Natural killer cell (primary cell): ENCODE results near the gene ADAMTS17. TPM values are rescaled to one million over a fixed set of nuclear protein-coding genes. Genes with fewer than 3 reads are reported as not detected.

Experiments used
- ATAC-seq, 3 donors: fragments of 150-1000 bp in 2 of 3; fragments of 200-7000 bp in 1 of 3; cut with Tn5 transposase; 1 replicate in 1 of 3; 2 replicates in 2 of 3; pipeline ENCODE4 v1.10.0; 2021; ENCODE audit warnings: mild to moderate bottlenecking in 2 of 3, moderate library complexity in 2 of 3
- DNase-seq, 2 donors: peaks; one replicate each; pipeline versions ENCODE4 v3.0.0 to v3.0.0-alpha.2; 2013 to 2021; ENCODE audit warnings: mixed read lengths in 1 of 2
- H3K27ac ChIP-seq: one replicate; pipeline ENCODE4 v1.5.1; 2013; ENCODE audit warnings: mild to moderate bottlenecking, low read length
- H3K27me3 ChIP-seq: one replicate; pipeline ENCODE4 v1.6.1; 2013; ENCODE audit warnings: low read length; ENCODE audit not compliant: control insufficient read depth, insufficient read depth
- H3K36me3 ChIP-seq: one replicate; pipeline ENCODE4 v1.6.1; 2013; ENCODE audit warnings: low read length; ENCODE audit not compliant: control insufficient read depth, insufficient read depth
- H3K4me1 ChIP-seq: one replicate; pipeline ENCODE4 v1.6.1; 2013; ENCODE audit warnings: low read length; ENCODE audit not compliant: control insufficient read depth, insufficient read depth
- H3K4me3 ChIP-seq: one replicate; pipeline ENCODE4 v1.5.1; 2013; ENCODE audit warnings: low read length
- H3K9me3 ChIP-seq: one replicate; pipeline ENCODE4 v1.6.1; 2013; ENCODE audit warnings: low read length; ENCODE audit not compliant: control insufficient read depth, insufficient read depth
- H3K27ac Mint-ChIP-seq, 2 donors: one replicate each; pipeline ENCODE4 v1.8.0; 2022; ENCODE audit warnings: mild to moderate bottlenecking in 2 of 2, mixed read lengths in 2 of 2, moderate library complexity in 1 of 2
- H3K27me3 Mint-ChIP-seq, 2 donors: one replicate each; pipeline ENCODE4 v1.8.0; 2022; ENCODE audit warnings: low read depth in 2 of 2, mixed read lengths in 2 of 2
- H3K36me3 Mint-ChIP-seq: one replicate; pipeline ENCODE4 v1.8.0; 2022; ENCODE audit warnings: mixed read lengths
- H3K4me1 Mint-ChIP-seq, 2 donors: one replicate each; pipeline ENCODE4 v1.8.0; 2022; ENCODE audit warnings: mixed read lengths in 2 of 2
- H3K4me3 Mint-ChIP-seq: one replicate; pipeline ENCODE4 v1.8.0; 2022; ENCODE audit warnings: mild to moderate bottlenecking, moderate library complexity, mixed read lengths
- H3K9me3 Mint-ChIP-seq, 2 donors: one replicate each; pipeline ENCODE4 v1.8.0; 2022; ENCODE audit warnings: mixed read lengths in 2 of 2
- CTCF ChIP-seq: fragments of 200-600 bp; IDR thresholded peaks from one replicate; pipeline ENCODE4 v1.8.0; 2022; ENCODE audit warnings: antibody characterized with exemption
- WGBS: methylation state at CpG from one replicate; pipeline ENCODE4 v1.1.7; 2013; ENCODE audit warnings: missing lambda C conversion rate; ENCODE audit not compliant: insufficient coverage; 5-methylcytosine and 5-hydroxymethylcytosine counted together
- intact Hi-C: fragments of 100-400 bp; cut with micrococcal nuclease; formaldehyde crosslinking; loops from one replicate; pipeline ENCODE4 v1.14.2; 2022
- total RNA-seq, 4 donors: library from RNA; stranded (reverse); fragments of 120-200 nt in 1 of 4; gene quantifications; one replicate each; pipeline versions ENCODE4 v1.2.3 to v1.2.4, GENCODE V29; 2013 to 2022

Gene ADAMTS17
- total RNA-seq, 3 donors from 2014 or later (not counting 1 experiment from before 2014, with no cell fraction given): 4.8 to 9.5 (median 5.3) TPM

- Mint-ChIP-seq H3K27ac (peak overlapping the region in 1 of 2 donors; percentile 54), H3K36me3 (no peaks in the 10 kb centered on the region), H3K4me1 (peaks cover 14 to 17% of the 10 kb centered on the region in 2 donors), H3K4me3 (no peak overlapping the region), H3K27me3 (peaks cover 4 to 12% of the 10 kb centered on the region in 2 donors), H3K9me3 (no peaks in the 10 kb centered on the region)
- DNase-seq: peak in 1 of 2 donors; percentile 32
- Histone ChIP-seq H3K27ac (no peak overlapping the region), H3K27me3 (no peaks in the 10 kb centered on the region), H3K4me3 (no peak overlapping the region), H3K4me1 (peaks cover 13% of the 10 kb centered on the region), H3K9me3 (no peaks in the 10 kb centered on the region), H3K36me3 (no peaks in the 10 kb centered on the region)
- ATAC-seq: no peak
- TF ChIP-seq CTCF: no peak
- 48% methylated on average over 15 of the region's 15 CpGs for WGBS
- intact Hi-C loops: no loop called here
These were observed 230.4 kb downstream of the ADAMTS17 start for GRCh38 chr15:100111125-100112060.

- intact Hi-C loops: no loop called here
- H3K27ac Mint-ChIP-seq: no peak overlapping the region
- no peaks in the 10 kb centered on the region for H3K9me3 ChIP-seq
These were observed 232.2 kb downstream of the ADAMTS17 start for GRCh38 chr15:100109486-100110035.

GRCh38 chr15:100108846-100109245 lies 232.9 kb downstream of the ADAMTS17 start:
- no peak for ATAC-seq
- Mint-ChIP-seq H3K4me3 (no peak overlapping the region), H3K36me3 (no peaks in the 10 kb centered on the region), H3K9me3 (no peaks in the 10 kb centered on the region), H3K27ac (no peak overlapping the region), H3K27me3 (no peaks in the 10 kb centered on the region), H3K4me1 (peaks cover 9 to 13% of the 10 kb centered on the region in 2 donors)
- TF ChIP-seq CTCF: no peak
- H3K36me3 ChIP-seq: no peaks in the 10 kb centered on the region
- H3K4me3 ChIP-seq: no peak overlapping the region
- H3K4me1 ChIP-seq: peaks cover 13% of the 10 kb centered on the region
- no peaks in the 10 kb centered on the region for H3K27me3 ChIP-seq
- WGBS: 89% methylated on average over 15 of the region's 15 CpGs
- no peak for DNase-seq
- H3K9me3 ChIP-seq: no peaks in the 10 kb centered on the region
- intact Hi-C loops: no loop called here
- H3K27ac ChIP-seq: no peak overlapping the region

More at GRCh38 chr15:100109486-100110035, 232.2 kb downstream of the ADAMTS17 start:
- Mint-ChIP-seq H3K27me3 (peaks cover 2 to 5% of the 10 kb centered on the region in 2 donors), H3K9me3 (no peaks in the 10 kb centered on the region), H3K4me1 (peaks cover 12 to 17% of the 10 kb centered on the region in 2 donors), H3K4me3 (no peak overlapping the region), H3K36me3 (no peaks in the 10 kb centered on the region)
- no peak overlapping the region for H3K4me3 ChIP-seq
- no peak overlapping the region for H3K27ac ChIP-seq
- DNase-seq (no peak), ATAC-seq (no peak)
- TF ChIP-seq CTCF: no peak
- 89% methylated on average over 14 of the region's 14 CpGs for WGBS
- no peaks in the 10 kb centered on the region for H3K27me3 ChIP-seq
- H3K36me3 ChIP-seq: no peaks in the 10 kb centered on the region
- peaks cover 13% of the 10 kb centered on the region for H3K4me1 ChIP-seq
